A549 (cell line): ENCODE data around the gene ROR1. TPM values are rescaled to one million over a fixed set of nuclear protein-coding genes. Genes with fewer than 3 reads are reported as not detected.

Experiments used
- ATAC-seq, 2 experiments: fragments of 200-7000 bp in 1 of 2; fragments of >200 bp in 1 of 2; cut with Nextera tagmentation in 1 of 2; cut with Tn5 transposase in 1 of 2; 3 replicates each; pipeline versions ENCODE4 v1.8.0 to v1.9.1; 2018 to 2020; ENCODE audit warnings: mild to moderate bottlenecking in 1 of 2, moderate library complexity in 1 of 2
- CTCF ChIA-PET: fragments of 300-600 bp; sonication (Branson Sonifier 250); formaldehyde crosslinking; extraction: SDS; loops from one replicate; lab custom pipeline; 2021; ENCODE audit warnings: antibody characterized with exemption, inconsistent platforms; lab: Yijun Ruan, JAX
- POLR2A ChIA-PET: fragments of 350-600 bp; formaldehyde crosslinking; extraction: SDS; loops from one replicate; lab custom pipeline; 2021; ENCODE audit warnings: antibody characterized with exemption, inconsistent platforms; lab: Yijun Ruan, JAX
- DNase-seq, 2 experiments: peaks; one replicate each; pipeline versions ENCODE4 v3.0.0 to v3.0.0-alpha.2; 2011 to 2016; ENCODE audit warnings: low read depth in 1 of 2, low spot score in 1 of 2
- FAIRE-seq: peaks from 2 replicates; lab custom pipeline; 2011; peaks lifted over from hg19 to GRCh38; lab: Jason Lieb, UNC
- H3K27ac ChIP-seq, 2 experiments: fragments of >200 bp; sonication (Bioruptor Twin); formaldehyde crosslinking; 3 replicates each; pipeline ENCODE4 v1.5.1; 2016 to 2017
- H3K4me1 ChIP-seq: fragments of >200 bp; sonication (Bioruptor Twin); formaldehyde crosslinking; 3 replicates; pipeline ENCODE4 v1.6.1; 2016
- H3K4me2 ChIP-seq: fragments of >200 bp; sonication (Bioruptor Twin); formaldehyde crosslinking; 3 replicates; pipeline ENCODE4 v1.6.1; 2016
- H3K4me3 ChIP-seq: fragments of >200 bp; sonication (Bioruptor Twin); formaldehyde crosslinking; 3 replicates; pipeline ENCODE4 v1.5.1; 2016
- H3K9me3 ChIP-seq: fragments of >200 bp; sonication (Bioruptor Twin); formaldehyde crosslinking; 3 replicates; pipeline ENCODE4 v1.6.1; 2016
- BCL3 ChIP-seq: fragments of >200 bp; sonication (Bioruptor Twin); formaldehyde crosslinking; IDR thresholded peaks from 3 replicates; pipeline ENCODE4 v1.6.1; 2016
- BHLHE40 ChIP-seq: IDR thresholded peaks from 2 replicates; pipeline ENCODE4 v1.6.1; 2012; ENCODE audit warnings: low read depth, low read length, inconsistent platforms
- CBX2 ChIP-seq: fragments of 200-600 bp; sonication (generic); IDR thresholded peaks from 2 replicates; pipeline ENCODE4 v1.6.1; 2016; ENCODE audit warnings: low read depth, mild to moderate bottlenecking, borderline replicate concordance
- CEBPB ChIP-seq, 2 experiments: fragments of >200 bp in 1 of 2; sonication (Bioruptor Twin) in 1 of 2; formaldehyde crosslinking in 1 of 2; IDR thresholded peaks; 2 replicates each; pipeline ENCODE4 v1.6.1; 2012 to 2016
- CHD2 ChIP-seq: fragments of 150-350 bp; IDR thresholded peaks from 2 replicates; pipeline ENCODE4 v1.6.1; 2014; ENCODE audit warnings: low read length; ENCODE audit not compliant: partially characterized antibody
- E2F6 ChIP-seq: IDR thresholded peaks from 2 replicates; pipeline ENCODE4 v1.6.1; 2012; ENCODE audit warnings: low read depth, borderline replicate concordance
- EHMT2 ChIP-seq: fragments of 200-600 bp; sonication (generic); IDR thresholded peaks from 2 replicates; pipeline ENCODE4 v1.6.1; 2016; ENCODE audit warnings: antibody characterized with exemption, low read depth, mild to moderate bottlenecking, moderate library complexity
- EP300 ChIP-seq, 2 experiments: fragments of >200 bp; sonication (Bioruptor Twin); formaldehyde crosslinking; IDR thresholded peaks; 2 replicates in 1 of 2; 3 replicates in 1 of 2; pipeline ENCODE4 v1.6.1; 2016 to 2017
- FOSL2 ChIP-seq, 2 experiments: fragments of 450-650 bp in 1 of 2; fragments of >200 bp in 1 of 2; sonication (Bioruptor Twin) in 1 of 2; formaldehyde crosslinking; IDR thresholded peaks; 2 replicates each; pipeline versions ENCODE4 v1.5.0 to v1.6.1; 2016 to 2020; ENCODE audit warnings: mild to moderate bottlenecking in 1 of 2, moderate library complexity in 1 of 2
- FOXS1 ChIP-seq: fragments of 250-450 bp; sonication (Bioruptor Pico); IDR thresholded peaks from 2 replicates; pipeline ENCODE4 v1.5.0; 2020; ENCODE audit warnings: mild to moderate bottlenecking, moderate library complexity
- HDAC2 ChIP-seq: fragments of 200-600 bp; sonication (generic); IDR thresholded peaks from 2 replicates; pipeline ENCODE4 v1.6.1; 2016
- HES2 ChIP-seq: fragments of >200 bp; sonication (Bioruptor Twin); formaldehyde crosslinking; IDR thresholded peaks from 2 replicates; pipeline ENCODE4 v1.6.1; 2016
- HEYL ChIP-seq: fragments of 250-450 bp; sonication (Bioruptor Pico); IDR thresholded peaks from 2 replicates; pipeline ENCODE4 v1.8.0; 2021; ENCODE audit warnings: mild to moderate bottlenecking, moderate library complexity
- HOXB5 ChIP-seq: fragments of 250-450 bp; sonication (Bioruptor Pico); IDR thresholded peaks from 2 replicates; pipeline ENCODE4 v1.5.0; 2020; ENCODE audit warnings: mild to moderate bottlenecking, moderate library complexity
- JUN ChIP-seq, 2 experiments: fragments of >200 bp; sonication (Bioruptor Twin); formaldehyde crosslinking; IDR thresholded peaks; 2 replicates in 1 of 2; 3 replicates in 1 of 2; pipeline ENCODE4 v1.6.1; 2016 to 2017
- JUNB ChIP-seq: fragments of >200 bp; sonication (Bioruptor Twin); formaldehyde crosslinking; IDR thresholded peaks from 2 replicates; pipeline ENCODE4 v1.6.1; 2016
- MAZ ChIP-seq: fragments of 150-350 bp; IDR thresholded peaks from 2 replicates; pipeline ENCODE4 v1.6.1; 2014; ENCODE audit warnings: antibody characterized with exemption, low read depth, low read length, borderline replicate concordance
- NFE2L2 ChIP-seq: fragments of 150-350 bp; conservative IDR thresholded peaks from 2 replicates; pipeline ENCODE4 v1.6.1; 2014; ENCODE audit warnings: low read length
- NPAS2 ChIP-seq: fragments of 250-450 bp; sonication (Bioruptor Pico); IDR thresholded peaks from 2 replicates; pipeline ENCODE4 v1.8.0; 2022; ENCODE audit warnings: mild to moderate bottlenecking, moderate library complexity, borderline replicate concordance
- PBX3 ChIP-seq: IDR thresholded peaks from 2 replicates; pipeline ENCODE4 v1.6.1; 2012
- PHF8 ChIP-seq: fragments of 200-600 bp; sonication (generic); IDR thresholded peaks from 2 replicates; pipeline ENCODE4 v1.6.1; 2016; ENCODE audit warnings: low read depth, mild to moderate bottlenecking, antibody characterized with exemption, moderate library complexity, borderline replicate concordance
- POLR2A ChIP-seq: IDR thresholded peaks from 2 replicates; pipeline ENCODE4 v1.6.1; 2012; ENCODE audit warnings: mild to moderate bottlenecking, low read length
- POLR2AphosphoS2 ChIP-seq: conservative IDR thresholded peaks from 2 replicates; pipeline ENCODE4 v1.6.1; 2012; ENCODE audit warnings: low read length, improper control_type of control experiment, inconsistent platforms
- REST ChIP-seq: fragments of 200-600 bp; sonication (generic); IDR thresholded peaks from 2 replicates; pipeline ENCODE4 v1.6.1; 2016; ENCODE audit warnings: antibody characterized with exemption, mild to moderate bottlenecking, moderate library complexity
- RFX5 ChIP-seq: fragments of 450-650 bp; IDR thresholded peaks from 2 replicates; pipeline ENCODE4 v1.7.1; 2014; ENCODE audit warnings: antibody characterized with exemption, mild to moderate bottlenecking, moderate library complexity
- SMC3 ChIP-seq: fragments of >200 bp; sonication (Bioruptor Twin); formaldehyde crosslinking; IDR thresholded peaks from 3 replicates; pipeline ENCODE4 v1.6.1; 2018; ENCODE audit warnings: inconsistent platforms
- TFCP2L1 ChIP-seq: fragments of 250-450 bp; sonication (Bioruptor Pico); IDR thresholded peaks from 2 replicates; pipeline ENCODE4 v1.5.0; 2021; ENCODE audit warnings: mild to moderate bottlenecking
- ZC3H11A ChIP-seq: fragments of 450-650 bp; IDR thresholded peaks from 2 replicates; pipeline ENCODE4 v1.6.1; 2014; ENCODE audit warnings: antibody characterized with exemption, mild to moderate bottlenecking
- ZFP36 ChIP-seq: fragments of 450-650 bp; IDR thresholded peaks from 2 replicates; pipeline ENCODE4 v1.6.1; 2014; ENCODE audit warnings: borderline replicate concordance; ENCODE audit not compliant: partially characterized antibody
- ZSCAN20 ChIP-seq: fragments of 250-450 bp; sonication (Bioruptor Pico); IDR thresholded peaks from 2 replicates; pipeline ENCODE4 v1.8.0; 2022; ENCODE audit warnings: mild to moderate bottlenecking, moderate library complexity
- WGBS: methylation state at CpG from one replicate; pipeline ENCODE4 v1.1.6; 2017; ENCODE audit errors: missing lambda C conversion rate; 5-methylcytosine and 5-hydroxymethylcytosine counted together
- polyA plus RNA-seq, 4 experiments: library from polyadenylated mRNA; depleted of rRNA in 3 of 4; stranded (reverse); fragments of >200 nt; fragmentation: RNase III in 1 of 4; extraction: RNeasy Plus Mini Kit Qiagen cat#74134 plus additional on column Dnase treatment in 1 of 4; gene quantifications; 2 replicates in 3 of 4; 3 replicates in 1 of 4; pipeline ENCODE4 v1.2.3, GENCODE V29; 2011 to 2017

ROR1 gene
- polyA plus RNA-seq, 2 of the 4 experiments (the other 2 are of a cell fraction): 6.5 to 19.0 TPM

- POLR2A ChIA-PET: no interaction called here
- 88% methylated on average over 4 of the region's 4 CpGs for WGBS
These were observed 333.3 kb downstream of the ROR1 start for GRCh38 chr1:64107118-64107519.

GRCh38 chr1:64107632-64108031, 333.8 kb downstream of the ROR1 start:
- ChIA-PET CTCF (interaction anchor here (0.8 kb wide), 1 partner anchor 38 kb away, joined by 3 read pairs; no protein-coding TSS in a partner anchor), POLR2A (interaction anchor here (0.6 kb wide), 1 partner anchor 9 kb away, joined by 3 read pairs; no protein-coding TSS in a partner anchor)
- no peaks in the 10 kb centered on the region for H3K4me1 ChIP-seq
- no peaks in the 10 kb centered on the region for H3K9me3 ChIP-seq
- TF ChIP-seq JUNB: no peak
- TF ChIP-seq ZSCAN20: no peak
- TF ChIP-seq RFX5: no peak
- no peak for TF ChIP-seq ZC3H11A
- no peak for TF ChIP-seq MAZ
- no peak for TF ChIP-seq NPAS2 (CRISPR knock-in tag)
- TF ChIP-seq HEYL (CRISPR knock-in tag): no peak
- TF ChIP-seq HES2: no peak
- no peak for TF ChIP-seq FOSL2 (IDR thresholded peaks at IDR 0.05)
- no peak for TF ChIP-seq FOSL2 (CRISPR knock-in tag; IDR thresholded peaks at IDR 0.05)
- no peak for TF ChIP-seq CBX2
- no peak for TF ChIP-seq E2F6
- no peak for TF ChIP-seq CHD2
- no peak for TF ChIP-seq EP300 (IDR thresholded peaks at IDR 0.05)
- no peak for TF ChIP-seq SMC3
- TF ChIP-seq NFE2L2: no peak
- FAIRE-seq: no peak
- H3K4me2 ChIP-seq: no peak overlapping the region
- no peak for DNase-seq
- 88% methylated on average over 2 of the region's 2 CpGs for WGBS
- H3K4me3 ChIP-seq: no peak overlapping the region
- H3K27ac ChIP-seq: no peak overlapping the region
- no peak for ATAC-seq

More at GRCh38 chr1:64107118-64107519, 333.3 kb downstream of the ROR1 start:
- FAIRE-seq (no peak), ATAC-seq (no peak), DNase-seq (no peak)
- no peaks in the 10 kb centered on the region for H3K9me3 ChIP-seq
- CTCF ChIA-PET: interaction anchor here (0.8 kb wide), 1 partner anchor 37 kb away, joined by 3 read pairs; no protein-coding TSS in a partner anchor
- H3K4me3 ChIP-seq: no peak overlapping the region
- no peak for TF ChIP-seq POLR2AphosphoS2
- no peak for TF ChIP-seq HDAC2
- no peak for TF ChIP-seq SMC3
- TF ChIP-seq CEBPB (IDR thresholded peaks at IDR 0.05): no peak
- TF ChIP-seq CHD2: no peak
- no peak for TF ChIP-seq REST
- TF ChIP-seq EHMT2: no peak
- TF ChIP-seq ZFP36: no peak
- no peak for TF ChIP-seq BHLHE40
- TF ChIP-seq FOXS1 (CRISPR knock-in tag): no peak
- no peak for TF ChIP-seq HOXB5 (CRISPR knock-in tag)
- TF ChIP-seq PBX3: no peak
- no peak for TF ChIP-seq BCL3
- no peak for TF ChIP-seq MAZ
- no peak for TF ChIP-seq NPAS2 (CRISPR knock-in tag)
- no peak for TF ChIP-seq POLR2A
- no peak for TF ChIP-seq ZC3H11A
- TF ChIP-seq TFCP2L1 (CRISPR knock-in tag): no peak
- TF ChIP-seq JUN (IDR thresholded peaks at IDR 0.05): no peak
- TF ChIP-seq PHF8: no peak
- TF ChIP-seq, all 56 proteins: peak for 0
- Histone ChIP-seq H3K4me2 (no peak overlapping the region), H3K4me1 (no peaks in the 10 kb centered on the region), H3K27ac (no peak overlapping the region)
